Heart left ventricle (tissue), 16 donors: Measurements from ENCODE around the gene VARS1. TPM values are rescaled to one million over a fixed set of nuclear protein-coding genes. Genes with fewer than 3 reads are reported as not detected.

Experiments used
- ATAC-seq, 4 donors: fragments of 200-7000 bp; cut with Tn5 transposase; one replicate each; pipeline ENCODE4 v1.9.1; 2020 to 2022; ENCODE audit warnings: moderate library complexity in 4 of 4, mild to moderate bottlenecking in 3 of 4, moderate number of reproducible peaks in 1 of 4
- DNase-seq, 5 donors: peaks; one replicate each; pipeline ENCODE4 v3.0.0-alpha.2; 2020
- H3K27ac ChIP-seq, 12 donors: fragments of 200-600 bp; sonication (generic) in 4 of 12; one replicate each; pipeline versions ENCODE4 v1.5.0 to v1.8.0; 2016 to 2022; ENCODE audit warnings: mild to moderate bottlenecking in 2 of 12
- H3K27me3 ChIP-seq, 9 donors: fragments of 200-600 bp; sonication (generic) in 2 of 9; one replicate each; pipeline versions ENCODE4 v1.5.1 to v1.8.0; 2016 to 2022; ENCODE audit warnings: mild to moderate bottlenecking in 3 of 9
- H3K36me3 ChIP-seq, 9 donors: fragments of 200-600 bp; sonication (generic) in 2 of 9; one replicate each; pipeline versions ENCODE4 v1.5.0 to v1.8.0; 2018 to 2022; ENCODE audit warnings: mild to moderate bottlenecking in 2 of 9
- H3K4me1 ChIP-seq, 12 donors: fragments of 200-600 bp; sonication (generic) in 4 of 12; one replicate each; pipeline versions ENCODE4 v1.5.0 to v1.8.0; 2016 to 2022; ENCODE audit warnings: mild to moderate bottlenecking in 3 of 12
- H3K4me3 ChIP-seq, 12 donors: fragments of 200-600 bp; sonication (generic) in 4 of 12; one replicate each; pipeline versions ENCODE4 v1.5.0 to v1.8.0; 2017 to 2022; ENCODE audit warnings: mild to moderate bottlenecking in 9 of 12, moderate library complexity in 4 of 12
- H3K9me3 ChIP-seq, 12 donors: fragments of 200-600 bp; sonication (generic) in 4 of 12; one replicate each; pipeline versions ENCODE4 v1.5.0 to v1.8.0; 2016 to 2022; ENCODE audit warnings: mild to moderate bottlenecking in 1 of 12
- POLR2A ChIP-seq, 2 donors: fragments of 450-650 bp; IDR thresholded peaks; one replicate each; pipeline ENCODE4 v1.6.1; 2017; ENCODE audit warnings: antibody characterized with exemption in 2 of 2, mild to moderate bottlenecking in 2 of 2, moderate library complexity in 2 of 2
- WGBS, 4 donors: extraction: QIAGEN DNeasy Blood & Tissue Kit in 2 of 4; methylation state at CpG; one replicate each; pipeline versions ENCODE4 v1.1.5 to v1.1.7; 2013 to 2018; 5-methylcytosine and 5-hydroxymethylcytosine counted together
- intact Hi-C, 10 donors: fragments of 100-400 bp; cut with DNase I; formaldehyde crosslinking; loops; one replicate each; pipeline versions ENCODE4 v1.11.1 to v1.14.2; 2022
- polyA plus RNA-seq, 2 donors: library from polyadenylated mRNA; stranded (reverse); fragments of 200-250 nt; gene quantifications; one replicate each; pipeline ENCODE4 v1.2.3, GENCODE V29; 2013
- total RNA-seq, 9 donors: library from RNA; depleted of rRNA in 2 of 9; stranded (reverse); fragments of >200 nt in 2 of 9; fragmentation: NEBNext Ultra II Directional in 3 of 9; extraction: Animal tissue kit (Norgen Biotek cat#: 25700) in 3 of 9; gene quantifications; one replicate each; pipeline versions ENCODE4 v1.1.0 to v1.2.4, GENCODE V29; 2016 to 2023
- TF ChIP-seq, protein P1 (sequence below), 12 donors: fragments of 200-600 bp; sonication (generic) in 4 of 12; IDR thresholded peaks; one replicate each; pipeline versions ENCODE4 v1.5.0 to v1.8.0; 2018 to 2022; ENCODE audit warnings: antibody characterized with exemption in 12 of 12, mild to moderate bottlenecking in 5 of 12
- donor health status: ischemic (EF 13 %, LVEDD 7.1; RV severe dilation, severe dysfunction).
- donor health status: healthy with polysubstance abuse.
- donor health status: DM: no; HTN: yes; CAD: no.
- donor health status: DM: no; HTN: no; CAD: no.
- donor health status: ischemic (EF 25% LVEDD 6.9; RV normal size, moderate dysfunction).
- donor health status: ischemic (EF 25% LVEDD 5.7; RV mildly dilated, moderate dysfunction).
- donor health status: healthy.
- donor health status: DM: yes; HTN: yes; CAD: no.
- donor health status: ischemic (EF 35%, LVEDD 5.7; RV mildly dilated, moderate dysfunction).
- donor health status: nonischemic (EF 11% LVEDD 7.7; RV severe dilation, severe dysfunction).
- donor health status: DM: yes; HTN: yes; CAD: no.
- donor health status: PGD.
- donor health status: ischemic (EF 29% LVEDD 5.4; RV normal size, mild dysfunction).
- donor health status: nonischemic (EF 23%, LVEDD 6.1; RV moderate dilation, normal function).

The VARS1 gene
- total and polyA plus RNA-seq, 11 donors = 18.6 to 61.8 (median 26.1) TPM

DNA sequence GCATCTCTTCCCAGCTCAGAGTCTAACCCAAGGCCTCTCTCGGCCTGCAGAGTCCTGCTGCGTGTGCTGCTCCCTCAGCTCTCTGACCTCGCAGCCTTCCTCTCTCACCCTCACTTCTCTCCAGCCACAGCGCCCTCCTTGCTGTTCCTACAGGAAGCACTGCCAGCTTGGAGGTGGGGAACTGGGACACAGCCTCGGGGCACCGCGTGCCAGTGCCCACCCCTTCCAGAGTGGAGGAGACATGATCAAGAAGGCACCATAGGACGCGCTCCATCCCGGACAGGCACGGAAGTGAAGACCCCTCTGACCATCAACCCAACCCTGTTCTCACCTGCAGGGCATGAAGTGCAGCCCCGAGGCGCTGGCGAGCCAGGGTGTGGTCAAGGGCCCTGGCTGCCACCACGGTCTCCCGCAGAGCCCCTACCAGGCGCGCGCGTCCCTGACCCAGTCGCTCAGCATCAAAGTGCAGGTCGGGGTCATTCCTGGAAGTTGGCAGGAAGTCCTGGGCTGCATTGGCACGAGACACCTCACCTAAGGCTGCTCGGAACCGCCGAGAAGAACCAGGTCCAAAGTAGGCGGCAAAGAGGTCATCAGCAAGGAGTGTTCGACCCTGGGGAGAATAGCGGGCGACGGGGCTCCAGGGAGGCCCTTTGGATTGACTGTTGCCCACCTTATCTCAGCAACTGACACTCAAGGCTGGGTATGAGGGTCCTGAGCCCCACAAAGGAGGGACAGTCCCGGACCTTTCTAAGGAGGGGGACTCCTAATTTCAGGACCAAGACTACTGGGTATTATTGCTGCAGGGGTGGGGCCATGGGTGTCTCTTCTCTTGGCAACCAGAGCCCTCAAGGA is 19.7 kb downstream of the VARS1 start:
- WGBS, 4 donors = 80 to 90% (median 88%) methylated on average over 13 to 32 of the region's 32 CpGs
- H3K9me3 ChIP-seq = no peaks in the 10 kb centered on the region
- H3K4me3 ChIP-seq = peak overlapping the region in 1 of 12 donors; percentile 48
- no peak for ATAC-seq
- peaks cover 0 to 31% (median 22%) of the 10 kb centered on the region in 9 donors for H3K36me3 ChIP-seq
- no peak for DNase-seq
- H3K4me1 ChIP-seq = peaks cover 0 to 22% (median 13%) of the 10 kb centered on the region in 12 donors
- intact Hi-C loops = loop anchor here in 4 of 10 donors (2.0 to 10.0 kb wide), 4 partner anchors 34 to 94 kb away; partner anchors contain the start of genes LY6G5C (in 1 of the 4) and MSH5 (in 1 of the 4)
- TF ChIP-seq, protein P1, sequence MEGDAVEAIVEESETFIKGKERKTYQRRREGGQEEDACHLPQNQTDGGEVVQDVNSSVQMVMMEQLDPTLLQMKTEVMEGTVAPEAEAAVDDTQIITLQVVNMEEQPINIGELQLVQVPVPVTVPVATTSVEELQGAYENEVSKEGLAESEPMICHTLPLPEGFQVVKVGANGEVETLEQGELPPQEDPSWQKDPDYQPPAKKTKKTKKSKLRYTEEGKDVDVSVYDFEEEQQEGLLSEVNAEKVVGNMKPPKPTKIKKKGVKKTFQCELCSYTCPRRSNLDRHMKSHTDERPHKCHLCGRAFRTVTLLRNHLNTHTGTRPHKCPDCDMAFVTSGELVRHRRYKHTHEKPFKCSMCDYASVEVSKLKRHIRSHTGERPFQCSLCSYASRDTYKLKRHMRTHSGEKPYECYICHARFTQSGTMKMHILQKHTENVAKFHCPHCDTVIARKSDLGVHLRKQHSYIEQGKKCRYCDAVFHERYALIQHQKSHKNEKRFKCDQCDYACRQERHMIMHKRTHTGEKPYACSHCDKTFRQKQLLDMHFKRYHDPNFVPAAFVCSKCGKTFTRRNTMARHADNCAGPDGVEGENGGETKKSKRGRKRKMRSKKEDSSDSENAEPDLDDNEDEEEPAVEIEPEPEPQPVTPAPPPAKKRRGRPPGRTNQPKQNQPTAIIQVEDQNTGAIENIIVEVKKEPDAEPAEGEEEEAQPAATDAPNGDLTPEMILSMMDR (IDR thresholded peaks at IDR 0.05) = no peak
- no peak for TF ChIP-seq POLR2A (IDR thresholded peaks at IDR 0.05)
- H3K27ac ChIP-seq = peak overlapping the region in 7 of 12 donors; percentile 64 to 85 (median 83)
- H3K27me3 ChIP-seq = no peaks in the 10 kb centered on the region

- H3K9me3 ChIP-seq = no peaks in the 10 kb centered on the region
- no peak for DNase-seq
Observed at GRCh38 chr6:31775184-31775583, 20.4 kb downstream of the VARS1 start.

GRCh38 chr6:31771992-31772358 is 23.6 kb downstream of the VARS1 start:
- no peak for DNase-seq
- Histone ChIP-seq H3K27ac (no peak overlapping the region), H3K36me3 (peaks cover 0 to 3% (median 0%) of the 10 kb centered on the region in 9 donors), H3K4me3 (no peak overlapping the region), H3K27me3 (no peaks in the 10 kb centered on the region), H3K9me3 (no peaks in the 10 kb centered on the region), H3K4me1 (peaks cover 0 to 40% (median 7%) of the 10 kb centered on the region in 12 donors)
- intact Hi-C loops = loop anchor here in 9 of 10 donors (2.0 to 10.0 kb wide), 5 partner anchors 29 to 91 kb away; partner anchors contain the start of gene LY6G5C (in 2 of the 9)
- 73 to 86% (median 79%) methylated on average over 4 of the region's 4 CpGs for WGBS, 4 donors
- ATAC-seq = no peak
- TF ChIP-seq, protein P1 (IDR thresholded peaks at IDR 0.05) = no peak
- TF ChIP-seq POLR2A (IDR thresholded peaks at IDR 0.05) = no peak

More at GRCh38 chr6:31775184-31775583, 20.4 kb downstream of the VARS1 start:
- ATAC-seq = no peak
- TF ChIP-seq, protein P1 (IDR thresholded peaks at IDR 0.05) = no peak
- Histone ChIP-seq H3K27me3 (no peaks in the 10 kb centered on the region), H3K4me3 (no peak overlapping the region), H3K4me1 (peaks cover 0 to 22% (median 13%) of the 10 kb centered on the region in 12 donors), H3K36me3 (peaks cover 0 to 24% (median 15%) of the 10 kb centered on the region in 9 donors), H3K27ac (no peak overlapping the region)
- 70 to 85% (median 80%) methylated on average over 4 of the region's 4 CpGs for WGBS, 4 donors
- intact Hi-C loops = loop anchor here in 4 of 10 donors (2.0 to 10.0 kb wide), 4 partner anchors 33 to 93 kb away; partner anchors contain the start of genes LY6G5C (in 1 of the 4) and MSH5 (in 1 of the 4)

GRCh38 chr6:31770860-31771259 is 24.7 kb downstream of the VARS1 start:
- H3K4me3 ChIP-seq = no peak overlapping the region
- DNase-seq (no peak), ATAC-seq (no peak)
- intact Hi-C loops = loop anchor here in 4 of 10 donors (2.0 to 10.0 kb wide), 3 partner anchors 28 to 64 kb away; no protein-coding TSS in a partner anchor
- no peak for TF ChIP-seq POLR2A (IDR thresholded peaks at IDR 0.05)
- TF ChIP-seq, protein P1 (IDR thresholded peaks at IDR 0.05) = no peak
- WGBS, 4 donors = 89 to 96% (median 92%) methylated on average over 2 of the region's 2 CpGs
- H3K36me3 ChIP-seq = peaks cover 0 to 3% (median 0%) of the 10 kb centered on the region in 9 donors
- no peaks in the 10 kb centered on the region for H3K27me3 ChIP-seq
- no peaks in the 10 kb centered on the region for H3K9me3 ChIP-seq
- H3K27ac ChIP-seq = no peak overlapping the region
- peaks cover 0 to 41% (median 0%) of the 10 kb centered on the region in 12 donors for H3K4me1 ChIP-seq
